Putamen (tissue), 1 donor: ENCODE results near the gene LRRN2.

ENCODE experiments used
- DNase-seq: peaks from one replicate; pipeline ENCODE4 v3.0.0-alpha.2; 2016; ENCODE audit warnings: low spot score

LRRN2 gene

GRCh38 chr1:204600203-204600602, 85.3 kb downstream of the LRRN2 start:
- DNase-seq, result no peak

- no peak for DNase-seq
These were observed 85.9 kb downstream of the LRRN2 start for GRCh38 chr1:204599596-204599995.

- DNase-seq, result no peak
These were observed 86.4 kb downstream of the LRRN2 start for GRCh38 chr1:204599098-204599497.

DNA sequence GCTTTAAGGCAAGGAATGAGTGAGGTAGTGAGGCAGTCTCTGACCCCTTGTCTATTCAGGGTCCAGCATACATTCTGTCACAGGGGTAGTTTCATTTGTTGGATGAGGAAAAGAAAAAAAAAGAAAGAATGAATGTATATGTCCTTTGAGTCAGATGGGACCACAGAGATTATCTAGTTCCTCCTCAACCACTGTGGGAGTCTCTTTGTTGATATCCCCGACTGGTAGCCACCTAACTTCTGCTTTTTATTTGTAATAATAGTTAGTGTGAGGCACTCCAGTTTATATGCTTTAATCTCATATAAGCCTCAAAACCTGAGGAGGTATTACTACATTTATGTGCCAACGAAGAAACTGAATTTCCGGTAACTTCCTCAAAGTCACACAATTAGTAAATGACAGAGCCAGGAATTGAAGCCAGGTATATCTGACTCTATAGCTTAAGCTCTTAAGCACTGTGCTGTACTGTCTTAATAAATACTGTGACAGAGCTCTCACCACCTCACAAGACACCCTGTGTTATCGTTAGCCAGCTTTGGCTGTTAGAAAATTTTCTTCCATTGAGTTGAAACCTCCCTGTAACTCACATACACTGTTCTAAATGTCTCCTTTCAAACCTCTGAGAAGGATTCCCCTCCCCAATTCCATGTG, 87.1 kb downstream of the LRRN2 start:
- DNase-seq, result no peak

DNA sequence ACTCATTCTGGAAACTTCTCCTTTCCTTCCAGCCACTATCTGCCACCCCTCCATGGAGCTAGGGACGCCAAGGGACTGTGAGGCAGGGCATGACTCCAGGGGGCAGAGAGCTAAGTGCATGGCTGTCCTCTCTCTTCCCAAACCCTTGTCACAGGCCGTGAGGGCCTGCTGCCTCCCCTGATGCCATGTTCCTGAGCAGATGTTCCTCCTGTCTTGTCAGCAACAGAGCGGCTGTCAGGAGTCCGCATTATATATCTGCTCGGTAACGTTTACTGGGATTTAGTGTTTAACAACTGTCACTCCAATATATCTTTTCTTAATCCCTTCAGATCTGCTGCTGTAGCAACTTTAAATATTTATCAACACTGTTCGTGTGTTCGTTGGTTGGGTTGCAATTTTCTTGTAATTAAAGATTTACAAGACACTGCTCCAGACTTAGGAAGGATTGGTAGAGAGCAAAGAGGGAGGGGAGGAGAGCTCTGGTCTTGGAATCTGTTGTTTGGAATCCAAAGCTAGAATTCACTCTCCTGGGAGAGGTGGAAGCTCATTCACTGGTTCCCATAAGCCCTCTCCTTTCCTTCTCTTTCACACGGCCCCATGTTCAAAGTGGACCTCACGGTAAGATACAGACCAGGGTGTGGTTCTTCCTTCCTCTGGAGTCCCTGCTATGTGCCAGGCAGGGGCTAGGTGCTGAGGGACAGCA, 93.1 kb downstream of the LRRN2 start:
- DNase-seq, result no peak

DNA sequence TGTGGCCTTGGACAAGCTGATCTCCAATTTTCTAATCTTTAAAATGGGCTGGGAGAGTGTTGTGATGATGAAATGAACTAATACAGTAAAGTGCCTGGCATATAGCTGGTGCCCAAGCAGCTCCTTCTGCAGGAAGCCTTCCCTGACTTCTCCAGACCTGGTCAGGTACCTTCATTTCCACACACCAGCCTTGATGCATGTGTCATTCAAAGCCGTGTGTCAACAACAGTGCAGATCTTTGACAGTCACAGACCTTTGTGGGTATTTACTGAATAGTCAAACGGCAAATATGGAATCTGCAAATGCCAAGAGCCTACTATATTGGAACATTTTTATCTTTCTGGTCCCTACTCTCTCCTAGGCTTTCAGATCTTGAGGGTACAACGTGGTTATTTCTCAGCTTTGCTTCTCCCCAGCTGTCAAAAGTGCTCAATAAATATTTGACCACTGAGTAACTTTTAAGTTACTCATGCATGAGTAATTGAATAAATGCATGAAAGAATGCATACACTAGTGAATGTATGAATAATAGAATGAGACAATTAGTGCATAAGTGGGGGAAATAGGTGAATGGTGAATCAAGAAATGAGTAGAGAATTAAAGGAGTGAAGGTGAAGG, 94.0 kb downstream of the LRRN2 start:
- no peak for DNase-seq

DNA sequence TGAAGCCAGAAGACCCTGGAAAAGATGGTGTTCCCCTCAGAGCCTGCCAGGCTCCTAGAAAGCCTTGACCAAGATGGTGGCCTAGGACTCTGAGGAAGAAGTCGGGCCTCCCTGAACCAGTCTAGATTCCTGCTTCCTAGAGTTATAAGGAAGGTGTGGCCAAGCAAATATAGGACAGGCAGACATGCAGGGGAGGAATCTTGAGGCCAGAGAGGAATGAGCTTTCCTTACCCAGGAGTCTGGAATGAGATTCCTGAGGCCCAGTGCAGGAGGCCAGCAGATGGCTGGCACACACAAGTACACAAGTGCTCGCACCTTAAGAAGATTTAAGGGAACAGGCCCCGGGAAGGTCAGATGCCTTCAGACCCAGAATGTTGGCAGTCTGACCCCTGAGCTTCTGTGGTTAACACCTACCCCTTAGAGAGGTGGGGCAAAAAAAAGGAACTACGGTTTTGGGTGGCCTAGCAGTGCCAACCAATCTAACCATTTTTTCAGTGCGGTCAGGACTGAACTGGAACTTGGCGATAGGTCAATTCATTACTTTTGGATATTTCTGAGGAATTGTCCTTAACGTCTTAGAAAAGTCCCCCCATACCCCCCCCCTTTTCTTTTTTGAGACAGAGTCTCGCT, 96.0 kb downstream of the LRRN2 start:
- no peak for DNase-seq

- DNase-seq, result no peak
These were observed 96.7 kb downstream of the LRRN2 start for GRCh38 chr1:204588826-204589225.

DNA sequence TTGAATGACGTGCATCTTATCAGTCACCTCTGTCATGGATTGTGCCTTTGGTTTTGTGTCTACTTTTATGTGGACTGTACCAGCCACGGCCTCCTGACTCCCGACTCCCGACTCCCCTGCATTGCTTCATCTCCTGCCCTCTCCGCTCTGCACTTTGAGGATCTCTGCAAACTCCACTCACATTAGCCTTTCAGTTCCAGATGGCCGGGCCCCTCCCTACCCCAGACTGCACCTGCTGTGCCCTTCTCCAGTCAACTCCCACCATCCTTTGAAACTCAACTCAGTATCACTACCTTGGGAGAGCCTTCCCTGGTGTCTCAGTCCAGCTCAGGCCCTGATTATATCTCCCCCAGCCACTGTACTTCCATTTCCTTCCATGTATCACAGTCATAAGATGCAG, 97.9 kb downstream of the LRRN2 start:
- no peak for DNase-seq

DNA sequence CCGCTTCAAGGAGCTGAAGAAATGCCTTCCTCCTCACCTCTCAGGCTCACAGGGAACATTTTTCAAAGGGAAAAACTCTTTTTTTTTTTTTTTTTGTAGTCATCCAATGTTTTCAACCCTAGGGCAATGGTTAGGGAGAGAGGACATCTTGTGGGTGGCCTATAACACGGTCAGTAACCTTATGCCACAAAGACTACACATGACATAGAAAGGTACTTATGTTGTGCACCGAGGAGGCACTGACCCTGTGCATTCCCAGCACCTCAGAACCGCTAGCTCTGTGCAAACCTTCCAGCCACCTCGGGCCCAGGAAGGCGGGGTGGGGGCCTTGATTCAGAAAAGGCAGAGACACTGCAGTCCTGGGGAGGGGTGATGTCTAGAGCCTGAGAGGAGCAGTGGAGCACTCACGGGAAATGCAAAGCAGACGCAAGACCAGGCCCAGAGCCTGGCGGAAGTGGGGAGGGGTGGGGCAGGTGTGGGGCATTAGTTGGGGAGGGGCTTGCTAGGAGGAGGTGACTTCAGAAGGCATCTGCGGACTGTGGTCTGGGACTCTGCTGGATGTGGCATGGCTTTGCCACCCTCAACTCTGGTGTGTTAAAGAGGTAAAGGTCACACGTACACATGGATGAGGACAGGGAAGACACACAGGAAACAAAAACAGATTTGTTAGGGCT, 100.7 kb downstream of the LRRN2 start:
- no peak for DNase-seq

DNA sequence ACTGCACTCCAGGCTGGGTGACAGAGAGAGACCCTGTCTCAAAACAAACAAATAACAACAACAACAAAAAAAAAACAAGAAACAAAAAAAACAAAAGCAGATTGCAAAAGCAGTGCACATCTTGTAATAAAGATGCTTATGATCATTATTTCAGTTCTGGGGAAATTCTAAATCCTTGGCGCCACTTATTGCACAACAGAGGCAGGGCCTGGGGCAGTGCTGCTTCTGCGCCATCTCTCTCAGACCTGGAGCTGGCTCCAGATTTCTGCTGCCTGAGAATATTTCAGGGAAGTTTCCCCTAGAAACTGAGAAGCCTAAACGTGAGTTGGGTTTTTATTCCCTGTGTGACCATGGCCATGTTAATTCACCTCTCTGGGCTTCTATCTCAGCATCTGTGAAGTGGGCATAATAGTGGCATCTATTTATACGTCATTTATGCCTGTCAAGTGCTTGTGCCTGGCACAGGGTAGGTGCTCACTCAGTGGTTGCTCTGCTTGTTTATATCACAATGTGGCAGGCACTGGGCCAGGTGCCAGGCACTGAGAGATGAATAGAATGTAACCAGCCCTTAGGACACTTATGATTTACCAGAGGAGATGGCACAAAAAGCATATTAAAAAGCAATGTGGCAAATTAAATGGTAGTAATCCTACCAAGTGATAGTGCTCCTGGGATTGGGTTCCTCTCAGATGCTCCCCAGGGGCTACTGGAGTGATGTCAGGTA, 101.5 kb downstream of the LRRN2 start:
- DNase-seq, result peak; percentile 21

DNA sequence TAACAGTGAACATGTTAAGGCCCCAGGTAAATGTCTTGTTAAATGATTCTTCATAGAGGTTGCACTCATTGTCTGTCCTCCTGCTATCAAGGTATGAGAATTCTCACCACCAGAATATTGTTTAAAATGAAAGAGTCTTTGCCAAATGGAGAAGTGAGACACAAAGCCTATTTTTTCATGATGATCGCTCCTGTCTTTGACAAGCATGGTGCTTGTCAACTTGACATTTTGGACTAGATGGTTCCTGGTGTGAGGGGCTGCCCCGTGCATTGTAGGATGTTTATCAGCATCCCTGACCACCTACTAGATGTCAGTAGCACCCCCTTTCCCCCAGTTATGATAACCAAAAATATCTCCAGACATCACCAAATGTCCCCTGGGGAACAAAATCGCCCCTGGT, 103.8 kb downstream of the LRRN2 start:
- no peak for DNase-seq

GRCh38 chr1:204580862-204581261, 104.7 kb downstream of the LRRN2 start:
- no peak for DNase-seq

DNA sequence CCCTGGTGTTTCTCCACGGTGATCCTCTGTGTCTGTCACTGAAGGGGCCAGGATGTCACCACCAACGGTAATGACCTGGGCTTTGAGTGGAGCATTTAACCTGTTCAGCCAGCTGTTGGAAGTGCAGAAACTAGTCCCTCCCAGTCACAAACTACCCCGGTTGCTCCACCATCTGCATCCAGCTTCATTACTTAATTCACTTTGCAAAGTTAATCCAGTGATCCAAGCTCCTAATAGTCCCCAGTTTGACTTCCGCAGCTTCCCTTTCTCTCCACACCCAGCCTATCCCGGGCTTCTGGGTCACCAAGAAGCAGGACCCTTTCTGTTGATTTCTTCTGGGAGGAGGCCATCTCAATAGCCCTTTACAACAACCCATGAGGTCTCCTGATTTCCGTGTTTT, 105.9 kb downstream of the LRRN2 start:
- no peak for DNase-seq

- no peak for DNase-seq
These were observed 106.5 kb downstream of the LRRN2 start for GRCh38 chr1:204578867-204579664.

GRCh38 chr1:204577794-204578478, 107.6 kb downstream of the LRRN2 start:
- no peak for DNase-seq

- no peak for DNase-seq
These were observed 109.1 kb downstream of the LRRN2 start for GRCh38 chr1:204576422-204576821.

- DNase-seq, result no peak
These were observed 110.0 kb downstream of the LRRN2 start for GRCh38 chr1:204575221-204576190.

DNA sequence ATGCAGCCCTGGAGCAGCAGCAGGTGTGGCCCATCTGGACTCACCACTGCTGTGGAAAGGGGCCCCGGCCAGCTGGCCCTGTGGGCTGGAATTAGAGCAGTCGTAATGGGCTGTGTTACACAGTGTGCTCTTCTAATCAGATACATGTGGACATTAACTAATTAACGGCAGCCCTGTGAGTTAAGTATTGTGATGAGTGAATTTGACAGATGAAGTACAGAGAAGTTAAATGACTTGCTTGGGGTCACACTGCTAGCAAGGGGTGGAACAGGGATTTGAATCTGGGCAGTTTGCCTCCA, 110.7 kb downstream of the LRRN2 start:
- DNase-seq, result no peak
